ENCODE results near the gene NAMPT.

Gene NAMPT

DNA sequence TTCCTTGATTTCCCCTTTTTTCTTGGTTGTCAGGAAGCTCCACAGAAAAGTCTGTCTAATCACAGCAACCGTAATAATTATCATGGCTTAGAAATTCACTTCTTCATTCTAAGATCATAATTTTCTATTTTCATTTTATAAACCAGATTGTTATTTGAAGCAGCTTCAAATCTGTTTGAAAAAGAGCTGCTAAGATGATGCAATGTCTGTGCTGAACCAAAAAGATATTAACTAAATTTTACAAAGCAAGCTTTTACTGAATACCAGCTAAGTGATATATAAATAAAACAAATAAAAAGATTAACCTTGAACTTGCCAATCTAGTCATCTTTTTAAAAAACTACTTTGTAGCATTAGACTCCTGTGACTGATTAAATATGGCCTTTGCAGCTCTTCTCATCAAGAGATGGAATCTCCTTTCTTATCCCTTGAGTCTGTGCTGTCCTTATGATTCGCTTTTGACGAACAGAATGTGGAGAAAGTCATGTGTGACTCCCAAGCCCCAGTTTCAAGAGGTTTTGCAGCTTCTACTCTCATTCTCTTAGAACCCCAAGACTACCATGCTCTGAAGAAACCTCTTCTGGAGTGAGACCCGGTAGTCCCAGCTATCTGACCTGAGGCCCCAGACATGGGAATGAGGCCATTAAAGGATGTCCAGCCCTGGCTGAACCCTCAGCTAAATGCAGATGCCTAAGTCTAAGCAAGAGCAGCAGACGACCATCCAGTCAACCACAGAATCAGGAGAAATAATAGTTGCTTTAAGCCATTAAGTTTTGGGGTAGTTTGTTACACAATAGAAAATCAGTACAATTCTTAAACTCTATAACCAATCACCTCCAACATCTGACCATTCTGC, 14.4 kb downstream of the NAMPT start:
- DNase-seq = no peak

DNA sequence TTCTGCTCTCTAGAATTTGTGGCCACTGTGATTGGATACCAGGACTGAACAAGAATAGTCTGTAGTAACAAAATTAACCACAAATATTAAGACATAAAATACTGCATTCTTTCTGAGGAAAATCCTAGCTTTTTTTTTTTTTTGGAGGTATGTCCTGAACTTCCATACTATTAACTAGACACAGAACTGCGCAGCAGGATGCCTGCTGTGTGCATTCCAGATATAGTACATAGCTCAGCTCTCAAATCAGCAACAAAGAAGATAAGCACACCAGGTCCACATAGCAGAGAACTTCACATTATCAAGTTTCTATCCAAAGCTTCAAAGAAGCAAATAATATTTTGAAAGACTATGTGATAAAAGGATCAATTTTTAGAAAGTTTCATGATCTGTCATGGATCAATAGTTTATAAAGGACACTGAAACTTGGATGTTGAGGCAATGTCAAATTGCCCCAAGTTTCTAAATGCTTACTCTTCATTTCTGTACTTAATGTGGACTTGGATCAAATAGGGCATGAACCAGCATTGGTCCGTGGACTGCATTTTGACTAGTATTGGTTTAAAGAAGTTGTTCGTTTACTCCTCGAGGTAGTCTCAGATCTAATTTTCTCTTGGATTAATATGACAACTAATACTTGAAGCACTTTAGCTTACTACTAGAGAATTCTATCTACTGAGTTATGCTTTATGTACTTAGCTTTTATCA, 15.4 kb downstream of the NAMPT start:
- no peak for DNase-seq

- DNase-seq = no peak
Measured at GRCh38 chr7:106265133-106265532, 19.6 kb downstream of the NAMPT start.

- DNase-seq = no peak
Measured at GRCh38 chr7:106262221-106262881, 22.4 kb downstream of the NAMPT start.

GRCh38 chr7:106260136-106260561, 24.6 kb downstream of the NAMPT start:
- no peak for DNase-seq

DNA sequence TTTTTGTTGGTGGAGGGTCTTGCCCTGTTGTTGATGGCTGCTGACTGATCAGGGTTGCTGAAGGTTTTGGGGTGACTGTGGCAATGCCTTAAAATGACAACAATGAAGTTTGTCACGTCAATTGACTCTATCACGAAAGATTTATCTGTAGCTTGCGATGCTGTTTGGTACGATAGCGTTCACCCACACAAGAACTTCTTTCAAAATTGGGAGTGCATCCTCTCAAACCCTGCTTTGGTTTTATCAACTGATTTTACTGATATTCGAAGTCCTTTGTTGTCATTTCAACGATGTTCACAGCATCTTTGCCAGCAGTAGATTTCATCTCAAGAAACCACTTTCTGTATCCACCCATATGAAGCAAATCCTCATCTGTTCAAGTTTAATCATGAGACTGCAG, 26.0 kb downstream of the NAMPT start:
- no peak for DNase-seq

GRCh38 chr7:106257752-106258151, 27.0 kb downstream of the NAMPT start:
- no peak for DNase-seq

- no peak for DNase-seq
Measured at GRCh38 chr7:106256144-106256543, 28.6 kb downstream of the NAMPT start.

GRCh38 chr7:106255246-106255645, 29.5 kb downstream of the NAMPT start:
- no peak for DNase-seq

- DNase-seq = no peak
Measured at GRCh38 chr7:106254525-106255116, 30.2 kb downstream of the NAMPT start.

GRCh38 chr7:106252568-106252967, 32.2 kb downstream of the NAMPT start:
- DNase-seq = no peak

DNA sequence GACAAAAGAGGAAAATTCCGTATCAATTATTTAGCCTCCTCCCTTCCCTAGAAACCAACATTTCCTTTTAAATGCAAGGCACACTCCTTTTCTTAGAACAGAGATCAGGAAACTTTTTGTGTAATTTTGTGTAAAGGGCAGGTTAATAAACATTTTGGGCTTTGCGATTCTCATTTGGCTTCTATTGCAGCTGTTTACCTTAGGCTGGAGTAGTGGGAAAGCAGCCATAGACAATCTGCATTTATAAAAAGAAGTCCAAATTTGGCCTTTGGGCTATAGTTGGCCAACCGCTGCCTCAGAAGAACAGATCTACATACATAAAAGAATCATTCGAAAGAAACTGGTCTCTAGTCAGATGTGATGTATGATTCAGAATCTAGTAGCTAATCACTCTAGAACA, 35.3 kb downstream of the NAMPT start:
- DNase-seq = no peak

DNA sequence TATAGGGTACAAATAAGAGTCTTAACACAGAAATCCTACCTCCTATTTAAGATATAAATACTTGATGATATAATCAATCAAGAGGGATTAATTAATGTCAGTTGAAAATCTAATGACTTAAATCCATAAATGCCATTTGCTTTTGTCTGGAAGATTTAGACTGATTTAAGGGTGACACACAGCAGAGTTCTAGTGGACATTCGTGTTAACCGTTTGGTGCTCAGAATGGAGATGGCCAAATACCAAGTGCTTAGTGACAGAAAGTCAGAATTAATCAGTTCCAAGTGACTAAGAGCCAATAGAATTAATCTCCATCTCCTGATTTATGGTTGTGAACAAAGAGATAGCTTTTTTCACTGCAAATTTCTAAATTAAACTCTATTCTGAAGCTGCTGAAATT, 36.2 kb downstream of the NAMPT start:
- DNase-seq = no peak

GRCh38 chr7:106247841-106248240, 36.9 kb downstream of the NAMPT start:
- no peak for DNase-seq

DNA sequence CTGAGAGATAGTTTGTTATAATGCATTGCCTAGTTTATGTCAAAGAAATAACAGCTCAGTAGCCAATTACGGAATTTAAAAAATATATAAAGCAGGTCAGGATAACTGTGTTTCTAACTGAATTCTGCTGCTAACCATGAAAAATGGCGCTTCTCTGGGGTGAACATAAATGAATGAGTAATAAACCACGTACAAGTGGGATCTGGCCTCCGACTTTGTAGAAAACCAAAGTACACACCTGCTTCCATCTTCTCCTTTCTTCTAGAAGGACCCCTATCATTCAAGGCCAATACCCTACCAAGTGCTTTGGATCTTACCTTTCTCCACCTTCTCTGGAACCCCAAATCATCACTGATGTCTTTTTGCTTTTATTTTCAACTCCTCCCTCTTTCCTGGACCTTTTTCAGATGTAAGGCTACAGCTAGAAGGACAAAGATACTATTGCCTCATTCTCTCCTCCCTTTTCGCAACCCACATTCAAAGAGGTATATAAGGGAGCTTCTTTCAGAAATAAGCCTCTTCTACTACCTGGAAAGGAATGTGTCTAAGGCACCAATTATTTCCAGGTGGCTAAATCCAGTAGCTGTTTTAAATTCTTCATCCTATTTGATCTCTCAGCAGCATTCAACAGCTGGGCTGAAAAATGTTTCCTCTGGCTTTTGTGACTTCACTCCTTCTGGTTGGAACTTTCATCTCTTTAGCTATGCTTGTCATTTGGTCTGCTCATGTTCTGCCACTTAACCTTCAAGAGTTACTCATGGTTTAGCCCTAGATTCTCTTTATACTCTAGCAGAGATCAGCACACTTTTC, 37.7 kb downstream of the NAMPT start:
- DNase-seq = no peak

DNA sequence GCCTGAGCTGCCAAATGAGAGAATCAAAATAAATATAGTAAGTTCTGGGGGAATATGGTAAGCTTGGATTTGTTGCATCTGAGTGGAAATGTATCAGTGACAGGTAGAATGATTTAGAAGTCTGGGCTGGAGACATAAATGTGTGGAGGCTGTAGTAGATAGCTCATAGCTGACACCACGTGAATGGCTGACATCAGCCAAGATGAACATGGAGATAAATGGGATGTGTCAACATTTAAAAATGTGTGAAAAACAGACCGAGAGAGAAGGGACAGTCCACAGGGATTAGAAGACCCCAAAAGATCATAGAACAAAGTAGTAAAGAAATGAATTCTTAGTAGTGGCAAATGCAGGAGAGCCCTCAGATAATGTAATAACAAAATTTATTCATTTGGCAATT, 40.9 kb downstream of the NAMPT start:
- no peak for DNase-seq

- no peak for DNase-seq
Measured at GRCh38 chr7:106239406-106239805, 45.4 kb downstream of the NAMPT start.

DNA sequence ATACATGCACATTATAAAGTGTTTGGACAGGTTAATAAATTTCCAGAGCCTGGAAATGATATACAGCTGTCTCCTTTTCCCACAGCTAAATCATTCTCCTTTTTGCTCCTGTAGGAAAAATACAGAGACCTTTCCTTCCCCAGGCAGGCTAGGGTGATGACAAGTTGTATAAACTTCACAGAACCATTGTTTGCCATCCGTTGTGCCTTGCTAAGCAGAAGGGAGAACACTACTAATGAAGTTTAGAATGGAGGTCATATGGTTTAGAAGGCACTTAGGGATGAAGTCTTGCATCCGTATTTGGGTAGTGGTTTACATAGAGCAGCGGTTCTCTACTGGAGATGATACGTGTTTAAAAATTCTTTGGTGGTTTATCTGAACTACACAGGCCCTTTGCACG, 46.0 kb downstream of the NAMPT start:
- no peak for DNase-seq

DNA sequence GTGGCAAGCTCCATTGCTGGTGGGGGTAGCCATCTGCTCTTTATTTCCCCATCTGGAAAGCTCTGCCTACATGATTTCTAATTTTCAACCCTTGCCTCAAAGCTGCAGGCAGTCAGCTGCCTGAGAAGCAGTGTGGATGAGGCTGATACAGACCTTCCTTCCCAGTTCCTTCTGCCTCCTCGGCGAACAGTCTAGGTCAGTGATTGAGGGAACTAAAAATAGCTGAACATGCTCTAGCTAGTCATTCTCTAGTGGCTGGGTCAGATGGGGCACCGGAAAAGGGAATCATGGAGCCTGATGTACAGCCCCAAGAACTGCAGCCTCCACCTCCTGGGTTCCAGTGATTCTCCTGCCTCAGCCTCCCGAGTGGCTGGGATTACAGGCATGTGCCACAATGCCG, 48.7 kb downstream of the NAMPT start:
- no peak for DNase-seq

DNA sequence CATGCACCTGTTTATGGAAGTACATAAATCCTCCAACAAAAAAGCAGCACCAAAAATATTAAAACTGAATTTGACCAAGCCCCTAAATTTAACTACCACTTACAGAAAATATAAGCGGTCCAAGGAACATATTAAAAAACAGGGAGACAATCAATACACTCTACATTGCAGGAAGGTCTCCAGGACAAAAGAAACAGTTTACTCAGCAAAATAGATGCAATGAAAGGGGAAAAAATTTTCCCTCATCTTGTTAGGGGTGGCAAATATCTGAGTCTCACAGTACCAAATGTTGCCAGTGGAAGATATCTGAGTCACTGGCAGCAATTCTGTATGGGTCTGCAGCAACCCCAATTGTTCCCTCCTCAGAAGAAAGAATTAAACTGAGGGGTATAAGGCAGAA, 50.4 kb downstream of the NAMPT start:
- DNase-seq = no peak

- no peak for DNase-seq
Measured at GRCh38 chr7:106231856-106232490, 52.8 kb downstream of the NAMPT start.

GRCh38 chr7:106225856-106226255, 58.9 kb downstream of the NAMPT start:
- no peak for DNase-seq

Measured in retina (tissue), 1 donor.